GM18499 (cell line): ENCODE results near the gene ORM2.

ENCODE experiments used
- ATAC-seq: cut with Tn5 transposase; IDR thresholded peaks from one replicate; pipeline ENCODE4 v1.9.1; 2021; ENCODE audit warnings: moderate number of reproducible peaks; ENCODE audit not compliant: insufficient read depth, unreplicated experiment

ORM2 gene

DNA sequence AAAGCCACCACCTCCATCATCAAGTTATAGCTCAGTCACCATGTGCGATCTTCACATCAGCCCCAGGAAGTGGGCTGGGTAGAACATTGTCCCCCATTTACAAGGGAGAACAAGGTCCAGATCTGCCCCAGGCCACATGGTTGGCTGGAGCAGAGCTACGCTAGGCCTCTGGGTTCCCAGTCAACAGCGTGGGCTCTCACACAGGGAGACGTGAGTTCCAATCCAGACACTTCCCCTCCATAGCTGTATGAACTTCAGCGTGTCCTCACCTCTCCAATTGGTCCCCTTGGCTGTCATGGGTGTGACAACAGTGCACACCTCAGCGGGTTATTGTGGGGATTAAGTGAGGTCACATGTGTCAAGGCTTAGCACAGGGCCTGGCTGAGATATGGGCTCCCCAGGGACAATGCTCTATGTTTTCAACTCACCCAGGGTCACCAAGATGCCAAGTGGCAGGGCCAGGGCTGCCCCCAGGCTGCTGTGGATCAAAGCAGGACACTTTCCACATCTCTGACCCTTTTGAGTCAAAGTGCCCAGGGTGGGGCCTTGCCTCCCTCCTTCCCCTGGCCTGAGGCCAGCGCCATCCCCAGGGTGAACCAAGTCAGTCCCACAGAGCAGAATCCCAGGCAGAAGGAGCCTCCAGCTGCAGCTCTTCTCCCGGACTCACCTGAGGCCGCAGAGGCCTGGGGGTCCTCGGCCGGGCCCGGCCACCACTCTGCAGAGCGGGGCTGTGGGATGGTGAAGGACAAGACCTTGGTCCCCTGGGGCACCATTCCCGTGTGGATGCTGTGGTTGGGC lies 38.3 kb downstream of the ORM2 start:
- no peak for ATAC-seq

- no peak for ATAC-seq
These were observed 39.8 kb downstream of the ORM2 start for GRCh38 chr9:114369216-114370130.

- ATAC-seq, result no peak
These were observed 40.7 kb downstream of the ORM2 start for GRCh38 chr9:114370251-114370967.

DNA sequence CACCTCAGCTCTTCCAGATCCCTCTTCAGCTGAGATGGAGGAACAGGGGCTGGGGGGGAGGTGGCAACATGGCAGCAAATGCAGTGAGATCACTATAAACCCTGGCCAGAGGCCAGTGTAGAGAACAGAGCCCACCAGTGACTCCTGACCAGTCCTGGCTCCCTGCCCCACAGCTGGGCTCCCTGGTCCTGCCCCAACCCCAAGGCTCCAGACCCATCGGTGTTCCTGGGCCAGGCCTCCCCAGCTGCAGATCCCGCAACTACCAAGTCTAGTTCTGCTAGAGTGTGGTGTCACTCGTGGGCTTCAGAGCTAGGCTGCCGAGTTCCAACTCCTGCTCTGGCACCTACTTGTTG lies 41.3 kb downstream of the ORM2 start:
- ATAC-seq, result no peak

GRCh38 chr9:114371343-114371944 lies 41.8 kb downstream of the ORM2 start:
- ATAC-seq, result no peak

- no peak for ATAC-seq
These were observed 42.6 kb downstream of the ORM2 start for GRCh38 chr9:114371973-114372917.

- peak; percentile 83 for ATAC-seq
These were observed 43.3 kb downstream of the ORM2 start for GRCh38 chr9:114372921-114373448.

- no peak for ATAC-seq
These were observed 44.5 kb downstream of the ORM2 start for GRCh38 chr9:114373960-114374730.

DNA sequence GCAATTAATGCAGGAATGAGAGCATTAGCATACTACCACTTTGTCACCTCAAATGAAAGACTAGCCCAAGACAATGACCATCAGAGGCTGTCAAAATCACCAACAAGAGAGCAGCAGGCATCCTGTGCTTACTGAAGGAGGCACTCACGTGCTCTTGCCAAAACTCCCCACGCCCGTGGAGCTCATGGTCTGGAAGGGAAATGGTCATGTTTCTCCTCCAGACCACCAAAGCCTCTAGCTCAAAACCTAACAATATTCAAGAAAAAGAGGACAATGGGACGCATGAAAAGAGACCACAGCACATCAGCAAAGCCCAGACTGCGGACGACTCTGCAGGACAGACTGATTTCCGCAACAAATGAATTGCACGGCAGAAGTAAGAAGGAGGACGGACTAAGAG lies 45.3 kb downstream of the ORM2 start:
- ATAC-seq, result no peak

DNA sequence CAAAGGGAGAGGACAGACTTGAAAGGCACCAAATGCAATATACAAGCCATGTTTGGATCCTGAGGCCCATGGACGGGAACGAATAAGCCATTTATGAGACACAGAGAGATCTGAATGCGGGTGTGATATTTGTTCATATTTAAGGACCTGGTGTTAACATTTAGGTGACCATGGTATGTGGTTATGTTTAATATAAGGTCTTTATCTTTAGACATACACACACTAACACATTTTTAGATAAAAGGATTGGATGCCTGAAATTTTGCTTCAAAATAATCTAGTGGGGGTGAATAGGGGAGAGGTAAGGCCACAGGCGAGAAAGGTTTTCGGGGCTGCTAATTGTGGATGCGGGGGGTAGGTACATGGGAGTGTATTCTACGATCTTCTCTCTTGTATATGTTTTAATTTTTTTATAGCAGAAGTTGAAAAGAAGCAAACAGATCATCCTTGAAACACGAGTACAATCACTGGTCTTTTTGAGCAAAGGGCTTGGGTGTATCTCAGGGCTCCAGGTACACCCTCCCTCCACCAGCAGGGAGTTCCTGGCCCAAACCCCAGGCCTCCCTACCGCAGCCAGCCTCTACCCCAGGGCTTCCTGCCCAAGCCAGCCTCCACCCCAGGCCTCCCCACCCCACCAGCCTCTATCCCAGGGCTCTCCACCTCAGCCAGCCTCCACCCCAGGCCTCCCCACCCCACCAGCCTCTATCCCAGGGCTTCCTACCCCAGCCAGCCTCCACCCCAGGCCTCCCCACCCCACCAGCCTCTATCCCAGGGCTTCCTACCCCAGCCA lies 45.9 kb downstream of the ORM2 start:
- no peak for ATAC-seq

DNA sequence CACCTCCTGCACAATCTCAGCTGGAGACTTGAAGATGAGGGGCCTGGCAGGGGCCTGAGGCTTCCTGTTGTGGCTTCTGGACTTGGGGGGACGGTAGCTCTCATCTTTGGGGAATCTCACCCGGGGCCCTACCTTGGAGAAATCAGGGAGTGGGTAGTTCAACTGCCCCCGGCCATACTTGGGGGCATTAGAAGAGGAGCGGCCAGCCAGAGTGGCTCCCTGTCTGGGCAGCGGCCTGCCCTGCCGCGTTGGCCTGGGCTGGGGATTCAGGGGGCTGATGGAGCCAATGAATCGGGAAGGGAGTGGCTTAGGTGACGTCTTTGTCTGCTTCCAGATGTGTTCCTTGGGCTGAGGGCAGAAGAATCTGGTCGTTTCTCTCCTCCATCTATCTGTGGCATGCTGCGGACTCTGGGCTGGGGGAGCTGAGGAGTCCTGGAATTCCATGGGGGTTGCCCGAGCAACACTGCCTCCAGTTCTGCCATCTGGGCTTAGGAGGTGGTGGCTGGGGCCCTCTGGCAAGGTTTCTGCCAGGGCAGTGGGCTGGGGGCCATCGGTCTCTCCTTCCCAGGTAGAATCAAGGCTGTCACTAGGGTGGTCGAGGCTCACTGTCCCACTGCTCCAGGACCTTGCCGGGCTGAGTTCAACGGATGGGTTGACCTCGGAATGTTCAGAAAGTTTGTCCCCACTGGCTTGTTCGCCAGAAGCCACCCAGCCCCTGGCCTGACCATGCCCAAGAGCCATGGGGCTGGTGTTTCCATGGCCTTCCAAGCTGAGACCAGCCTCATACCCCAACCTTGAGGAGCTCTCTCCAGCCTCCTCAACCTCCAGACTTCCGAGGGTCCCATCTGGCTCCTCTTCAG lies 47.1 kb downstream of the ORM2 start:
- no peak for ATAC-seq

DNA sequence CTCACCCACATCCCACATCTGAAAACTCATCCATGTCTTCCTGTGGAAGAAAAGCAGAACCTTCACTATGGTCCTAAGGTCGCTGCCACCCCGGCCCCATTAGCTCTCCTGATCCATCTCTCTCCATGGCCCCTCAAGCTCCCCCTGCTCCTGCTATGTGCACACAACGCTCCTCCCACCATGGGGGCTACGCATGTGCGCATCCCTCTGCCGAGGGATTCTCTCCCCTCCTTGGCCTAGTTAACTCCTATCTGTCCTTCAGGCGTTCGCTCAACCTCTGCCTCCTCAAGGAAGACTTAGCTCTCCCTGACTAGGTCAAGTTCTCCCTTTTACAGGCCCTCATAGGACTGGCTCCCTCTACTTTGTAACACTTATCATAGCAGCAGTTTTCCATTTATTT lies 48.3 kb downstream of the ORM2 start:
- ATAC-seq, result no peak

- ATAC-seq, result no peak
These were observed 49.2 kb downstream of the ORM2 start for GRCh38 chr9:114378883-114379282.
